Stimulated activated CD8-positive, alpha-beta memory T cell treated with anti-CD3 and anti-CD28 coated beads, Interleukin-12 subunit alpha, Interleukin-12 subunit beta, amount 100 ng/mL, for 24 hours (primary cell): Measurements from ENCODE around the gene TM2D3.

Experiments used
- DNase-seq: peaks from one replicate; pipeline ENCODE4 v3.0.0-alpha.2; 2020; ENCODE audit errors: extremely low read depth

TM2D3 gene

GRCh38 chr15:101652098-101652785 is at the start of gene TM2D3:
TM2D3 (minus strand) TSS chr15:101652381; CDS start chr15:101652361, 20 bp downstream.
- DNase-seq = peak; percentile 86

GRCh38 chr15:101698314-101698713 is 46.1 kb upstream of the TM2D3 start:
- DNase-seq = no peak

- no peak for DNase-seq
Measured at GRCh38 chr15:101697488-101697887, 45.3 kb upstream of the TM2D3 start.

GRCh38 chr15:101696829-101697228 is 44.6 kb upstream of the TM2D3 start:
- DNase-seq = no peak

- DNase-seq = no peak
Measured at GRCh38 chr15:101694261-101694660, 42.1 kb upstream of the TM2D3 start.

GRCh38 chr15:101692801-101693598 is 40.8 kb upstream of the TM2D3 start:
- DNase-seq = no peak

GRCh38 chr15:101689901-101690300 is 37.7 kb upstream of the TM2D3 start:
- DNase-seq = no peak

- no peak for DNase-seq
Measured at GRCh38 chr15:101686718-101687117, 34.5 kb upstream of the TM2D3 start.

GRCh38 chr15:101684877-101685276 is 32.7 kb upstream of the TM2D3 start:
- no peak for DNase-seq

GRCh38 chr15:101684384-101684783 is 32.2 kb upstream of the TM2D3 start:
- no peak for DNase-seq

GRCh38 chr15:101679806-101680205 is 27.6 kb upstream of the TM2D3 start:
- no peak for DNase-seq

- DNase-seq = no peak
Measured at GRCh38 chr15:101676921-101677329, 24.7 kb upstream of the TM2D3 start.

- no peak for DNase-seq
Measured at GRCh38 chr15:101675796-101676582, 23.8 kb upstream of the TM2D3 start.

- DNase-seq = no peak
Measured at GRCh38 chr15:101675015-101675414, 22.8 kb upstream of the TM2D3 start.

GRCh38 chr15:101672298-101672697 is 20.1 kb upstream of the TM2D3 start:
- no peak for DNase-seq

GRCh38 chr15:101669744-101670143 is 17.6 kb upstream of the TM2D3 start:
- no peak for DNase-seq

GRCh38 chr15:101667881-101668280 is 15.7 kb upstream of the TM2D3 start:
- no peak for DNase-seq

- DNase-seq = no peak
Measured at GRCh38 chr15:101664303-101664913, 12.2 kb upstream of the TM2D3 start.

GRCh38 chr15:101662203-101662602 is 10.0 kb upstream of the TM2D3 start:
- no peak for DNase-seq

- no peak for DNase-seq
Measured at GRCh38 chr15:101660005-101660404, 7.8 kb upstream of the TM2D3 start.

GRCh38 chr15:101657968-101658784 is 6.0 kb upstream of the TM2D3 start:
- DNase-seq = no peak
